PFSK-1 (cell line): Measurements from ENCODE around the gene CEP128.

Source experiments
- POLR2AphosphoS5 ChIP-seq: IDR thresholded peaks from 2 replicates; pipeline ENCODE4 v1.6.1; 2012; ENCODE audit warnings: low read depth, mild to moderate bottlenecking, control low read depth, low read length, moderate library complexity
- REST ChIP-seq, 2 experiments: IDR thresholded peaks; 2 replicates each; pipeline versions ENCODE4 v1.6.1 to v1.8.0; 2011 to 2012; ENCODE audit warnings: low read depth in 2 of 2, low read length in 2 of 2, control low read depth in 1 of 2, inconsistent platforms in 1 of 2, mild to moderate bottlenecking in 1 of 2, moderate library complexity in 1 of 2; ENCODE audit not compliant: insufficient read depth in 1 of 2
- SIN3A ChIP-seq: IDR thresholded peaks from 2 replicates; pipeline ENCODE4 v1.6.1; 2012; ENCODE audit warnings: mild to moderate bottlenecking, low read length, moderate library complexity, borderline replicate concordance; ENCODE audit not compliant: insufficient read depth

GRCh38 chr14:80518173-80518572, 423.4 kb downstream of the CEP128 start:
- TF ChIP-seq POLR2AphosphoS5 (no peak), SIN3A (no peak), REST (IDR thresholded peaks at IDR 0.05; ENCODE audit: insufficient read depth in 1 of 2, low read depth in 2 of 2, low read length in 2 of 2) (no peak)
